GM18868 (cell line): ENCODE measurements around the gene ATP10D.

Experiments used
- ATAC-seq: cut with Tn5 transposase; IDR thresholded peaks from one replicate; pipeline ENCODE4 v1.9.1; 2021; ENCODE audit warnings: mild to moderate bottlenecking, moderate library complexity; ENCODE audit not compliant: unreplicated experiment

ATP10D gene

GRCh38 chr4:47572981-47573380, 87.9 kb downstream of the ATP10D start:
- ATAC-seq = no peak

- ATAC-seq = no peak
These were observed 92.9 kb downstream of the ATP10D start for GRCh38 chr4:47577779-47578553.

GRCh38 chr4:47579235-47579634, 94.2 kb downstream of the ATP10D start:
- no peak for ATAC-seq

GRCh38 chr4:47590325-47590724, 105.2 kb downstream of the ATP10D start:
- no peak for ATAC-seq

- ATAC-seq = no peak
These were observed 112.6 kb downstream of the ATP10D start for GRCh38 chr4:47597696-47598095.

- no peak for ATAC-seq
These were observed 113.2 kb downstream of the ATP10D start for GRCh38 chr4:47598320-47598719.

GRCh38 chr4:47598896-47599295, 113.8 kb downstream of the ATP10D start:
- no peak for ATAC-seq

GRCh38 chr4:47606482-47606881, 121.4 kb downstream of the ATP10D start:
- no peak for ATAC-seq

- ATAC-seq = no peak
These were observed 127.3 kb downstream of the ATP10D start for GRCh38 chr4:47612116-47613023.

GRCh38 chr4:47615385-47615784, 130.3 kb downstream of the ATP10D start:
- no peak for ATAC-seq

GRCh38 chr4:47617607-47618006, 132.5 kb downstream of the ATP10D start:
- peak; percentile 97 for ATAC-seq

GRCh38 chr4:47619691-47620090, 134.6 kb downstream of the ATP10D start:
- ATAC-seq = no peak

- no peak for ATAC-seq
These were observed 136.1 kb downstream of the ATP10D start for GRCh38 chr4:47621181-47621580.

- no peak for ATAC-seq
These were observed 139.0 kb downstream of the ATP10D start for GRCh38 chr4:47624031-47624441.

GRCh38 chr4:47631161-47631560, 146.1 kb downstream of the ATP10D start:
- ATAC-seq = no peak

- no peak for ATAC-seq
These were observed 154.5 kb downstream of the ATP10D start for GRCh38 chr4:47639531-47639930.

- ATAC-seq = no peak
These were observed 155.8 kb downstream of the ATP10D start for GRCh38 chr4:47640911-47641310.

GRCh38 chr4:47641755-47642154, 156.7 kb downstream of the ATP10D start:
- ATAC-seq = no peak

GRCh38 chr4:47642191-47642830, 157.2 kb downstream of the ATP10D start:
- ATAC-seq = no peak
